G401 (cell line): ENCODE measurements around the gene PRSS56. TPM values are rescaled to one million over a fixed set of nuclear protein-coding genes. Genes with fewer than 3 reads are reported as not detected.

Experiments
- DNase-seq: peaks from one replicate; pipeline ENCODE4 v3.0.0-alpha.2; 2015; ENCODE audit warnings: low spot score
- in situ Hi-C: cut with HindIII; loops from 2 replicates; pipeline ENCODE4 v1.10.0; 2016; ENCODE audit warnings: low sequenced_read_pairs, mixed read lengths
- total RNA-seq: library from RNA; depleted of rRNA; stranded (reverse); fragments of >200 nt; shearing (Covaris generic); gene quantifications from 2 replicates; pipeline ENCODE4 v1.2.3, GENCODE V29; 2014

PRSS56 gene
- total RNA-seq, 1 experiment from 2014 or later, result not detected

- in situ Hi-C loops, result no loop called here
These were observed 34.2 kb upstream of the PRSS56 start for GRCh38 chr2:232485757-232486557.

GRCh38 chr2:232486558-232487384 is 33.4 kb upstream of the PRSS56 start:
- DNase-seq, result no peak
- in situ Hi-C loops, result no loop called here

More at GRCh38 chr2:232485757-232486557, 34.2 kb upstream of the PRSS56 start:
- DNase-seq, result no peak

- in situ Hi-C loops, result no loop called here
- DNase-seq, result no peak
These were observed 32.6 kb upstream of the PRSS56 start, which contains the start of gene ECEL1 for GRCh38 chr2:232487385-232488096. Gene ECEL1 (minus strand): TSS chr2:232487834. CDS start chr2:232486653, 1,181 bp downstream.

GRCh38 chr2:232488097-232488711 is 32.0 kb upstream of the PRSS56 start:
- no peak for DNase-seq
- in situ Hi-C loops, result no loop called here

GRCh38 chr2:232488721-232489300 is 31.4 kb upstream of the PRSS56 start:
- no peak for DNase-seq
- in situ Hi-C loops, result no loop called here

GRCh38 chr2:232489516-232490220 is 30.5 kb upstream of the PRSS56 start:
- DNase-seq, result no peak
- in situ Hi-C loops, result no loop called here

GRCh38 chr2:232490221-232491138 is 29.7 kb upstream of the PRSS56 start:
- DNase-seq, result no peak
- in situ Hi-C loops, result no loop called here

- in situ Hi-C loops, result no loop called here
- no peak for DNase-seq
These were observed 28.9 kb upstream of the PRSS56 start for GRCh38 chr2:232491139-232491780.

- DNase-seq, result no peak
- in situ Hi-C loops, result no loop called here
These were observed 27.8 kb upstream of the PRSS56 start for GRCh38 chr2:232492236-232492848.

GRCh38 chr2:232492963-232493700 is 27.1 kb upstream of the PRSS56 start:
- in situ Hi-C loops, result no loop called here
- no peak for DNase-seq

GRCh38 chr2:232493701-232494474 is 26.3 kb upstream of the PRSS56 start:
- in situ Hi-C loops, result no loop called here
- no peak for DNase-seq

- DNase-seq, result no peak
- in situ Hi-C loops, result no loop called here
These were observed 25.6 kb upstream of the PRSS56 start for GRCh38 chr2:232494542-232494941.

- DNase-seq, result no peak
- in situ Hi-C loops, result no loop called here
These were observed 24.9 kb upstream of the PRSS56 start for GRCh38 chr2:232495292-232495691.

GRCh38 chr2:232496501-232497270 is 23.5 kb upstream of the PRSS56 start:
- in situ Hi-C loops, result no loop called here
- no peak for DNase-seq
